GM19468 (cell line): ENCODE data around the gene NPAS1.

Experiments used
- ATAC-seq: cut with Tn5 transposase; IDR thresholded peaks from one replicate; pipeline ENCODE4 v1.9.1; 2021; ENCODE audit warnings: mild to moderate bottlenecking, moderate library complexity, moderate number of reproducible peaks; ENCODE audit not compliant: unreplicated experiment; ENCODE audit errors: extremely low read depth

Gene NPAS1

DNA sequence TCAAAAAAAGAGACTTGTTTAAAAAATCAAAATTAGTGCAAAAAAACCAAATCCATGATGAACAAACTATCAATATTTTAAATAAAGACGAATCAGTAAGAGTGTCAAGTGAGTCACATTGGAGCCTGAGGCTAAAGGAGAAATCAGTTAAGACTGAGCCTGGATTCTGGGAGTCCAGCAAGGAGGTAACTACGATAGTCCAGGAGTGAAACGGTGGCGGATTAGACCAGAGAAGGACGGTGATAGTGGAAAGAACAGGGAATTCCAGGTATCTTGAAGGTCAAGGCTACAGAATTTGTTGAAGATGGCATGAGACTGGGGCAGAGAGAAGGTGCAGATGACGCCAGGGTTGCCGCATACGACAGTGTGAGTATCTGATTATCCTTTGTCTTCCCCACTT is 7.0 kb upstream of the NPAS1 start:
- no peak for ATAC-seq

DNA sequence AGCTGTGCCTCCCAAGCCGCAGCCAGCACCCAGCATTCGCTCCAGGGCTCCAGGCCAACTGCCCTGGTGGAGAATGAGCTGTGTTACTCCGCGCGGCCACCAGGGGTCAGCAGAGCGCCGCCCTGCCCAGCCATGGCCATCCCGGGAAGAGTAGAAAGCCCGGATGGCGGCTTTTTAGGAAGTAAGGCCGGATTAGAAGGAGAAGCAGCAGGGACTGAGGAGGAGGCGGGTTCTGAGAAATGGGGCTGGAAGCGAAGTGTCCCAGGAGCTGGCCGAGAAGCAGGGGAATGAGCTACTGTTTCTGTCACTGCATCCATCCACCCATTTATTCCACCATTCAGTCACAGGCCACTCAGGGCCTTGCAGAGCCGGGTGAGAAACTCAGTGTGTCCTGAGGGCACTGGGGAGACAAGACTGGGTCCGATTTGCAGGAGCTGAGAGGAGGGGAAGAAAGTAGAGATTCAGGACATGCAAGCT is 6.6 kb upstream of the NPAS1 start:
- no peak for ATAC-seq

DNA sequence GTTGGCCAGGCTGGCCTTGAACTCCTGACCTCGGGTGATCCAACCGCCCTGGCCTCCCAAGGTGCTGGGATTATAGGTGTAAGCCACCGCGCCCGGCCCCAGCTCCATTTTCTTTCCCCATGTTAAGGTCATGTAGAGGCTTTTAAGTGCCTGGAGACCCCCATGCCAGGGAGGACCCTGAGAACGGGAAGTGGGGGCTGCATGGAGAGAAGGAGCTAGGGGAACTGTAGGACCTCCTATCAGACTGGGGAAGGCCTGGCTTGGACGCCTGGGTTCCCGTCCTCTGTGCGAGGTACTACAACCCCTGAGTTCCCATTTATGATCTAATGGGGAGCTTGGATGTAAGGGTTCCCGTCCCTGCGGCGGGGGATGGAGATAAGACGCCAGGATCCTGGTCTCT is 714 bp upstream of the NPAS1 start:
- ATAC-seq, result no peak

DNA sequence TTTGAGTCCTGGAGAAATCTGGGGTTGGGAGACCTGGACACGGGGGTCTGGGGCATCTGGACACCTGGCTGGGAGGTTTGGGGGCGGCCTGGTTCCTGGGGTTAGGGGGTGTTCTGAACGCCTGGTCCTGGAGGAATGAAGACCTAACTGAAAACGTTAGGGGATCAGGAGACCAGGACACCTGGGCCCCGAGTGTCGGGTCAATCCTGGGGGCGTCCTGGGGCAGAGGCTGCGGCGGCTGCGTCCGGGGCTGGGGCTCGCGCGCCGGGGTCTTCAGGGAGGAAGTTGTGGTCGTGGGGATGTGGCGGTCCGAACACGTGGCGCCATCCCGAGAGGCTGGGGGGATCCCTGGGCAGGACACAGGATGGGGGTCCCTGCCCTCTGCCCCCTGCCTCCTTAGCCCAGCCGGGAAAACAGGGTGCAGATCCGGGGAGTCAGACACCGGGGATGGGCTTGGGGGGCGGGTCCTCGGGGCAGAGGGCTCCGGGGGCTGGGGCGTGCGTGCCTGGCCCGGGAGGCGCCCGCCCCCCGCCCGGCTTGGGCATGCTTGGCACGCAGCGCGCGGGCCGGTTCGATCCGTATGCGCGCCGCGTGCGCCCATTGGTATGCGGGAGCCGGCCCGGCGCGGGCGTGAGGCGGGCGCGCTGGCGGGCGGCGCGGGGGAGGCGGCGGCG is 632 bp downstream of the NPAS1 start:
- ATAC-seq, result no peak

DNA sequence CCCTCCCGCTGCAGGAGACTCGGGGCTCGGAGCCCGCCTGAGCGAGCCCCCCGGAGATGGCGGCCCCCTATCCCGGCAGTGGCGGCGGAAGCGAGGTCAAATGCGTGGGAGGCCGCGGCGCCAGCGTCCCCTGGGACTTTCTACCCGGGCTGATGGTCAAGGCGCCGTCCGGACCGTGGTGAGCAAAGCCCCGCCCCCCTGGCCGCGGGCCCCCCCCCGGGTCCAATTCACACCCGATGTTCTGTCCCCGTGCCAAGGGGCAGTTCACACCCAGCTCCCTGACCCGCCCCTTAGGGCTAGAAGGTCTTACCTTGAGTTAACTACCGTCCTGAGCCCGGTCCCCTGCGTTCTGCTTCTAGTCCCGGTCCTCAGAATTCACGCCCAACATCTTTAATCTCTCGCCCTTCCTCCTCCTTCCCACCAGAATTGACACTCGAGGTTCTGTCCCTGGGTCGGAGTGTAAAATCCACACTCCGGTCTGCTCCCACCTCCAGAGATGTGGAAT is 1.4 kb downstream of the NPAS1 start:
- no peak for ATAC-seq

DNA sequence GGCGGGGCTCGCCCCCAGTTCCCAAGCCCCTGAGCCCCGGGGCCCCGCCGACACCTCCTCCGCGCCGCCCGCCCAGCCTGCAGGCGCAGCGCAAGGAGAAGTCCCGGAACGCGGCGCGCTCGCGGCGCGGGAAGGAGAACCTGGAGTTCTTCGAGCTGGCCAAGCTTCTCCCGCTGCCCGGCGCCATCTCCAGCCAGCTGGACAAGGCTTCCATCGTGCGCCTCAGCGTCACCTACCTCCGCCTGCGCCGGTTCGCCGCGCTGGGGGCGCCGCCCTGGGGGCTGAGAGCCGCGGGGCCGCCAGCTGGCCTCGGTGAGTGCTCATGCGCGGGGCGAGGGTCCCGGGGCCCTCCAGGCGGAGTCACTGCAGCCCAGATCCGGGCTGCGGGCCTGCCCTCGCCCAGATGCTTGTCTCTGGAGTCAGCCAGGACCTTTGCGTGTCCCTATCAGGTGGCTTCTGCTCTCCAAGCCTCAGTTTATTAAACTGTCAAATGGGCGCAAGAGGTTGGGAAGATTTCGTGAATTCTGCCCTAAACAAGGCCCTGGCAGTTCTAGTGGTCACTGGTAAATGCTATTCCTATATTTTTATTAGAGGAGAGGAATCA is 2.0 kb downstream of the NPAS1 start:
- no peak for ATAC-seq

DNA sequence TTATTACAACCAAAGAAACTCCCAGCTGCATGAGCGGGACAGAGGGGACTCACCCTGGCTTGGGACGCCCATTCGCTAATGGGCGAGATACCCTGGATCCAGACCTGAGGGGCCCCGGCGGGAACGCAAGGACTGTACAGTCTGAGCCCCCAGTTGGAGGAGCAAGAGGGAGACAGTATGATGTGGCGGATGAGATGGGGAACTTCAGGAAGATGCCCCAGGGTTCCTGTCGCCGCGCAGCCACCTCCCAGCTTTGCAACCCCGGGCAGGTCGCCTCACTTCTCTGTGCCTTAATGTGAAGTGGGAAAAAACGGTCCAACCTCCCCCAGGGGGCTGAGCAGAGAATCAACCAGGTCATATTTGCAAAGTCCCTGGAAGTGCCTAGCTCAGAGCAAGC is 2.5 kb downstream of the NPAS1 start:
- no peak for ATAC-seq

DNA sequence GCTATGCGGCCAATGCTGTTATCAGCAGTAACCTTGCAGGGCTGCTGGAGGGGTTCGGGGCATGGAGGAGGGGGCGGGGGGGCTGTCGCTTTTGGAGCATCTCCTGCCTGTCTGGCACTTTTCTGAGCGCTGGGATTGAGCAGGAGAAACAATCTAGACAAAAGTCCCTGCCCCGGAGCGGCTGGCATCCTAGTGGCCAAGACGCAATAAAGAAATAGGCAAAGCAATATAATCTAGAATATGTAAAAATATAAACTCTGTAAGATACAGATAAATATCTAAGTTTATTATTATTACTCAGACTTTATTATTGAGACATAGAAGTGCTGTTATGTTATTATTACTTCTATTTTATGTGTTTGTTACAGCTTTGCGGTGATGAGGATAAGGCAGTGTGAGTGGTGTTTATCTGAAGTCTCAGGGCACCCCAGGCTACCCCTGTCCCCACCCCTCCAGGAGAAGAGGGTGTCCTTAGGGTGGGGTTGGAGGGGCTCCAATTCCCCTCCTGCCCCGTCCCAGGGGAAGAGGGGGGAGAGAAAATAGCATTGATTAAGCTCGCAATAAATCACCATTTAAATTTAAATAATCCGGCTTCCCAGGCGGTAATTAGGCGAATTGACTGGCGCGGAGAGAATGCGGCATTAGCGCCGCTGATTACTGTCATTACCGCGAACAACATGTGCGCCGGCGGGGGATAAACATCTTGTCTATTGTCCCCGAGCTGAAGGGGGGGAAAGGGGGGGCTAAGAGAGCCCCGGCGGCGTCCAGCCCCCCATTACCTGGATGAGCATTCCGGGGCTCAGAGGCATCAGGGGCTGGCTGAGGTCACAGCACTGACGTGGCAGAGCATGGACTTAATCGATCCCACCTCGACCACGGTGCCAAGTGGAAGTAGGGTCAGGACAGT is 3.2 kb downstream of the NPAS1 start:
- ATAC-seq, result no peak

DNA sequence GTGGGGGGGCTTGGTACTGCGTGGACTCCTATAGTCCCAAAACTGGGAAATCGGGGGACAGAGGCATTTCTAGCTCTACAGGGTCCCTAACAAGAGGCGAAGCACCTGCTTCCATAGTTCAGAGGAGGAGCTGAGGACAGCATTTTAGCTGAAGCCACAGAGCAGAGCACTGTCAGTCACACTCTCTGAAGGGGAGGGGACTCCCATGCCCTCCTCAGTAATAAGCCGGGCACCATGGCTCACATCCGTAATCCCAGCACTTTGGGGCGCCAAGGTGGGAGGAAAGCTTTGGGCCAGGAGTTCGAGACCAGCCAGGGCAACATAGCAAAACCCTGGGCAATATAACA is 3.8 kb downstream of the NPAS1 start:
- no peak for ATAC-seq

DNA sequence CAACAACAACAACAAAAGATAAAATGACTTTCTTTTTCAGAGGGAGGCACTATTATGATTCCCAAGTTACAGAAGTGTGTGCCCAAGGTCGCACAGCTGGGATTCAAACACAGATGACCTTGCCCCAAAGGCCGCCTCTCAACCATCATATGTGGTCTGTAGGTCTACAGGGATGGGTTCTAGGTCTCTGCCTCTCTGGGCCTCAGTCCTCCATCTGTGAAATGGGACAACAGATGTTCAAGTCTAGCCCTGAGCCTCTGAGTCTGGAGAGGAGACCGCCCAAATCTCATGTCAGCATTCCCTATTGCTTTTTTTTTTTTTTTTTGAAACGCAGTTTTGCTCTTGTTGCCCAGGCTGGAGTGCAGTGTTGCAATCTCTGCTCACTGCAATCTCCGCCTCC is 4.9 kb downstream of the NPAS1 start:
- ATAC-seq, result no peak

DNA sequence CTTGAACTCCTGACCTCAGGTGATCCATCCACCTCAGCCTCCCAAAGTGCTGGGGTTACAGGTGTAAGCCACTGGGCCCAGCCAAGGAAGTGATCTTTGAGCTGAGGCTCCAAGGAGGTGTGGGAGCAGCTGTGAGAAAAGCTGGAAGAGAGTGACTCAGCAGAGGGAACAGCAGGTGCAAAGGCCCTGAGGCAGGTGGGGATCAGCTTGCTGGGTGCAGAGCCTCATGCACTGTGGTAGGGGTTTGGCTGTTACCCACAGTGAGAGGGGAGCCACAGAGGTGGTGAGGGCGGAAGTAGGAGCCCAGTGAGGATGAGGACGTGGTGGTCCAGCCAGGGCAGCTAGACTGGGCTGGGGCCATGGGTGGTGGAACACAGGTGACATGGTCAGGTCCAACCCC is 6.5 kb downstream of the NPAS1 start:
- no peak for ATAC-seq

DNA sequence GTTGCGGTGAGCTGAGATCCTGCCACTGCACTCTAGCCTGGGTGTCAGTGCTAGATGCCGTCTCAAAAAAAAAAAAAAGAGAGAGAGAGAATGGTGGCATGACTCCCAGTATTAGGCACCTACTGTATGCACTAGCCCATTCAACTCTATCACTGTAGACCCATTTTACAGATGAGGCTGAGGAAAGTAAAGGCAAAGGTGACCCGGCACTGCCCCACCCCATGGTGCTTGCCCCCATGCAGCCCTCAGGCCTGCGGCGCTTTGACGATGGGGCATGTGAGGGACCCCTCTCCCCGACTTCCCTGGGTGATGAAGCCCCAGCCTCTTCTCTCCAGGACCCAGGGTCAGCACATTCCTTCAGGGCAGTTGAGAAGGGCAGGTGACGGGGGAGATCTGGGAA is 7.3 kb downstream of the NPAS1 start:
- ATAC-seq, result no peak

DNA sequence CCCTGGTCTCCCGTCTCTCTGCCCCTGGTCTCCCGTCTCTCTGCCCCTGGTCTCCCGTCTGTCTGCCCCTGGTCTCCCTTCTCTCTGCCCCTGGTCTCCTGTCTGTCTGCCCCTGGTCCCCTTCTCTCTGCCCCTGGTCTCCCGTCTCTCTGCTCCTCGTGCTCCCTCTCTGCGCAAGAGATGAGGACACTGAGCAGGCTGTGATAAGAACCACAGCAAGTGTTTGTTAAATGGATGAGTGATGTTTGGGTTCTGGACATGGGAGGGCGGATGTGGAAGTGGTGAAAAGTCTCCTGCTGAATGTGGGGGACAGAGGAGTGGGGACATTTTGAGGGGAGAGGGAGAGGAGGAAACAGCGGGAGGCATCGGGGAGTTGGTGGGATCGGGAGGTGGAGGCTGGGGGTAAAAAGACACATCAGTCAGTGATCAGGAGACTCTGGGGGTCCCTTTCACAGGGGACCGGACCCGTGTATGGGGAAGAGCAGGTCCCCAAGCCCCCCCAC is 8.0 kb downstream of the NPAS1 start:
- ATAC-seq, result no peak

DNA sequence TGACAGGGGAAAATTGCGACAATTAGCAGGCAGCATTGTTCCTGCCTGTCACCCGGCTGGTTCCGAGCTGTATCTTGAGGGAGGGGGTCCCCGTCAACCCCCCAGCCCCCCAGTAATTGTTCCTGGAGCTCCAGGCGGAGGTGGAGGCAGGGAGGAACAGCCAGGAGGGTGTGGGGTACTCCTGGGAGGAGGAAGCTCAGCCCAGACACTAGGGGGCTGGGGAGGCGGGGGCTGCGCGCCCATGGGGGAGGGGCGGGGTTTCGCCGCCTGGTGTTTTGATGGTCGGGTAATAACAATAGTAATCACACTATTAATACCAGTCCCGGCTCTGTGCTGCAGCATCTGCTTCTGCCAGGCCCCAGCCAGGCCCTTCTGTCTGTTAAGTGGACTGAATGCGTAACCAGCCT is 8.6 kb downstream of the NPAS1 start:
- ATAC-seq, result no peak

DNA sequence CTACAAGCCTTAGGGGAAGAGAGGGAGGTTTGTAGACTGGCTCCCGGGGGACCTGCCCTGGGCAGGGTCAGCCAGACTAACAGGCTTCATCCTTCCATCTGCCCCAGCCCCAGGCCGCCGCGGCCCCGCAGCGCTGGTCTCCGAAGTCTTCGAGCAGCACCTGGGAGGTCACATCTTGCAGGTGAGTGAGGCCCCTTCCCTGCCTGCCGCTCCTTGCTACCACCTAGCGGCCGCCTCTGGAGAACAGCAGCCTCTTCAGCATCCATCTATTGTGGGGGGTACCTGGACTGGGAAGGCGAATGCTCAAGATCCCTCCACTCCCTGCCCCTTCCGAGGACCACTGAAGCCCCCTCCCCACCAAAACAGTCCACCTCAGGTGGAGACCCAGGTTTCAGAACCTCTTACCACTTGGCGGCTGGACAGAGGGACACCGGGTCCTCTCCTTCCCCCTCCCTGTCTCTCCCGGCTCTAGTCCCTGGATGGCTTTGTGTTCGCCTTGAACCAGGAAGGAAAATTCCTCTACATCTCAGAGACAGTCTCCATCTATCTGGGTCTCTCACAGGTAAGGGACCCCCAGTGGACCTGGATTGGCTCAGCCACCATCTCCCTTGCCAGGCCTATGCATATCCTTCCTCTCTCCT is 12.7 kb downstream of the NPAS1 start:
- no peak for ATAC-seq

DNA sequence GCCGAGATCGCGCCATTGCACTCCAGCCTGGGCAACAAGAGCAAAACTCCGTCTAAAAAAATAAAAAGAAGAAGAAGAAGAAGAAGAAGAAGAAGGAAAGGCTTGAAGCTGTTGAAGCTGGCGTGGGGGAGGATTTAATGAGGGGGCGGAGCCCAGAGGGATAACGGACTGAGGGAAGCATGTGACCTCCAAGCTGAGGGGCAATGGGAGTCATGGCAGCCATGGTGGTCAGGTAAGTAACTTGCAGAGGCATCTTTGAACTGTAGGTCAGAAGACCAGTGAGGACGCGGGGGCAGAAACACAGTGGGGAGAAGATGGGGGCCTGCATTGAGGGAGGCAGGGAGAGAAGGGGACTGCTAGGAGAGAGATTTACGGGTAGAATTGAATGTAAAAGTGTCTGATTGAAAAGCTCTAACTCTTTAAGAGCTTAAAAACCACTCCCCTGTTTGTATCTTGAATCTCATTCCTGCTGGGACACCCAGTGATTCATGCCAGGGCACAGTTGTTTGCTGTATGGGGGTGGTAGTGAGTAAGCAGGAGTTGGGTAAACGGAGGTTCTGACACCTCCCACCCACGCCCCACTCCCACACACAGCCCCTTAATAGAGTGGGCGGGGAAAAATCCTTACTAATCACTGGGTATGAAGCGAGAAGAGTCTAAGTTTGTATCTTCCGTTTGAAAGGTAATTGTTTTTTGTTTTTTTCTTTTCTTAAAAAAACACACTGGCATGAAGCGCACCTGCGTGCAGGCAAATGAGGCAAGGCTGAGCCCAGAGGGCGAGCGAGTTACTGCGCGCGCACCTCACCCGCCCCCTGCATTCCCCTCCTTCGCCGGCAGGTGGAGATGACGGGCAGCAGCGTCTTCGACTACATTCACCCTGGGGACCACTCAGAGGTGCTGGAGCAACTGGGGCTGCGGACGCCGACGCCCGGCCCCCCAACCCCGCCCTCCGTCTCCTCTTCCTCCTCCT is 15.8 kb downstream of the NPAS1 start:
- ATAC-seq, result peak; percentile 44

DNA sequence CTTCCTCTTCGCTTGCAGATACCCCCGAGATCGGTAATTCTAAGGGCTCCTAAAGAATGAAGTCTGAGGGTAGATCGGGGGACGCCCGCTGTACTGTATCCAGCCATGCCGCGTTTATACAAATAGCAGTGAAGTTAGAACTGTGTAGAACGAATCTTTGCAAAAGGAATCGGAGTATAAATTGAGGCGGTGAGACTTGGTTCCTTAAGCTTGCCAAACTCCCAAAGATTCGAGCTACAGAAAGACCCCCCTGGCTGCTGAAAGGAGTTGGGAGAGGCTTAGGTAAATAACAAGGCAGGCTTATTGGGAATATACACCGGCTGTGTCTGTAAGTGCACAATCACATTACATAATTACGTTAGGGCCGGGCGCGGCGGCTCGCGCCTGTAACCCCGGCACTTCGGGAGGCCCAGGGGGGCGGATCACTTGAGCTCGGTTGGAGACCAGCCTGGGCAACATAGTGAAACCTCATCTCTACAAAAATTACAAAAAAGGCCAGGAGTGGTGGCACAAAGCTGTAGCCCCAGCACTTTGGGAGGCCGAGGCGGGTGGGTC is 16.5 kb downstream of the NPAS1 start:
- no peak for ATAC-seq

DNA sequence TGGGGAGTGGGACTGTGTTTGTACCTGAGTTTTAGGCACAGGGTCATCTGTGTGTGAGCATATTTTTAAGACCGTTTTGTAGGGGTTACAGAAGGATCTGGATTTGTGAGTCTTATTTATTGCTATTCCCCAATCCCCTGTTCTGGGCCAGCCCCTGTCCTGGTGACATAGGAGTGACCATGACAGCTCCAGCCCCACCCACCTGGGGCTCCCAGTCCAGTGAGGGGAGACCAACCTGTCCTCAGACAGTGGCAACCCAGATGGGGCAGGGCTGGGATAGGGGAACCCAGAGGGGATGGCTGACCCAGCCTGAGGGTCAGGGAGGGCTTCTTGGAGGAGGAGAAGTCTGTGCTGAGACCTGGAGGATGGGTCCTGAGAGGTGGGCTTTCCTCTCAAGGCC is 18.1 kb downstream of the NPAS1 start:
- ATAC-seq, result no peak

DNA sequence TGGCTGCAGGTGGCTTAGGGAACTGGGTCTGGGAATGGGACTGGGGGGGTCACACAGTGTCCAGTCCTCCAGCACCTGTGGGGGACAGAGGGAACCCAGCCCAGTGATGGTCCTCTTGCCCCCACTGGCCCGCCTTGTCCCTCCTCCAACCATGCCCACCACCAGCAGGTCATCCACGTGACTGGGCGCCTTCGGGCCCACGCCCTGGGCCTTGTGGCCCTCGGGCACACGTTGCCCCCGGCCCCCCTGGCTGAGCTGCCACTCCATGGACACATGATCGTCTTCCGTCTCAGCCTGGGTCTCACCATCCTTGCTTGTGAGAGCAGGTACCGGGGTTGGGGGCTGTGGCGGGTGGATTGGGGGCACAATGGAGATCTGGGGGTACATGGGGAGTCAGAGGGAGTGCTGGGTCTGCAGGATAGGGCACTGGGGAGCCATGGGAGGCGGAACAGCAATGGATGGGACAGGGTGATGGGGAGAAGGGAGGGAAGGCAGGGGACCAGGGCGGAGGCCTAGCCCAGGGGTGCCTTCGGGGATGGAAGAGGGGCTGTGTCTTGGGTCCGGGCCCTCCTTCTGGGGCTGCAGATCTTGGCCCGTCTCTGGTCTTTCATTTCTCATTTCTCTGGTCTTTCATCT is 19.7 kb downstream of the NPAS1 start:
- no peak for ATAC-seq
